OCI-LY1 (cell line): ENCODE data around the gene BTK.

ENCODE experiments used
- H2AFZ ChIP-seq: fragments of 200-600 bp; sonication (generic), shearing (Covaris generic); 2 replicates; pipeline ENCODE4 v1.6.0; 2014; ENCODE audit warnings: antibody characterized with exemption, mild to moderate bottlenecking, low read length
- H3F3A ChIP-seq: fragments of 200-600 bp; sonication (generic), shearing (Covaris generic); 2 replicates; pipeline ENCODE4 v1.6.0; 2014; ENCODE audit warnings: mild to moderate bottlenecking, antibody characterized with exemption, low read length, moderate library complexity; ENCODE audit not compliant: insufficient read depth
- H3K27ac ChIP-seq: fragments of 200-600 bp; sonication (generic); 2 replicates; pipeline ENCODE4 v1.5.1; 2014; ENCODE audit warnings: low read length, mixed run types, mild to moderate bottlenecking, low read depth; ENCODE audit not compliant: poor library complexity, severe bottlenecking
- H3K27me3 ChIP-seq: fragments of 200-600 bp; sonication (generic); 2 replicates; pipeline ENCODE4 v1.6.0; 2014; ENCODE audit warnings: antibody characterized with exemption, mild to moderate bottlenecking, low read length, moderate library complexity; ENCODE audit not compliant: insufficient read depth
- H3K36me3 ChIP-seq: fragments of 200-600 bp; sonication (generic); 2 replicates; pipeline ENCODE4 v1.6.1; 2014; ENCODE audit warnings: mild to moderate bottlenecking, antibody characterized with exemption, low read length, moderate library complexity, mixed read lengths; ENCODE audit not compliant: insufficient read depth
- H3K4me1 ChIP-seq: fragments of 200-600 bp; sonication (generic); 2 replicates; pipeline ENCODE4 v1.5.1; 2014; ENCODE audit warnings: mild to moderate bottlenecking, low read length, moderate library complexity; ENCODE audit not compliant: insufficient read depth, severe bottlenecking
- H3K4me2 ChIP-seq: fragments of 200-600 bp; sonication (generic), shearing (Covaris generic); 2 replicates; pipeline ENCODE4 v1.6.1; 2014; ENCODE audit warnings: low read length
- H3K4me3 ChIP-seq: fragments of 200-600 bp; sonication (generic); 2 replicates; pipeline ENCODE4 v1.5.1; 2014; ENCODE audit warnings: low read length, low read depth, mild to moderate bottlenecking, mixed read lengths; ENCODE audit not compliant: poor library complexity, severe bottlenecking
- H3K79me2 ChIP-seq: fragments of 200-600 bp; shearing (Covaris generic); 2 replicates; pipeline ENCODE4 v1.6.1; 2016; ENCODE audit warnings: mixed run types, low read length, mixed read lengths; ENCODE audit not compliant: insufficient read depth
- H3K9ac ChIP-seq: fragments of 200-600 bp; sonication (generic), shearing (Covaris generic); 2 replicates; pipeline ENCODE4 v1.6.1; 2014; ENCODE audit warnings: mild to moderate bottlenecking, low read length, mixed read lengths
- H3K9me2 ChIP-seq: fragments of 200-600 bp; sonication (generic), shearing (Covaris generic); 2 replicates; pipeline ENCODE4 v1.6.1; 2014; ENCODE audit warnings: low read depth, mild to moderate bottlenecking, low read length, mixed read lengths
- H3K9me3 ChIP-seq: fragments of 200-600 bp; shearing (Covaris generic); 2 replicates; pipeline ENCODE4 v1.6.1; 2014; ENCODE audit warnings: low read length, mixed read lengths
- H4K20me1 ChIP-seq: fragments of 200-600 bp; sonication (generic), shearing (Covaris generic); 2 replicates; pipeline ENCODE4 v1.6.0; 2016; ENCODE audit warnings: mild to moderate bottlenecking, low read length; ENCODE audit not compliant: insufficient read depth
- EZH2 ChIP-seq: fragments of 200-600 bp; sonication (generic), shearing (Covaris generic); IDR thresholded peaks from 2 replicates; pipeline ENCODE4 v1.8.0; 2017; ENCODE audit warnings: borderline replicate concordance, mixed run types, mild to moderate bottlenecking, antibody characterized with exemption, low read length, moderate library complexity, mixed read lengths
- TF ChIP-seq, protein P1 (sequence below): fragments of 200-600 bp; sonication (generic), shearing (Covaris generic); IDR thresholded peaks from 2 replicates; pipeline ENCODE4 v1.5.1; 2017; ENCODE audit warnings: mild to moderate bottlenecking, antibody characterized with exemption, low read length, moderate library complexity, mixed read lengths

The BTK gene

DNA sequence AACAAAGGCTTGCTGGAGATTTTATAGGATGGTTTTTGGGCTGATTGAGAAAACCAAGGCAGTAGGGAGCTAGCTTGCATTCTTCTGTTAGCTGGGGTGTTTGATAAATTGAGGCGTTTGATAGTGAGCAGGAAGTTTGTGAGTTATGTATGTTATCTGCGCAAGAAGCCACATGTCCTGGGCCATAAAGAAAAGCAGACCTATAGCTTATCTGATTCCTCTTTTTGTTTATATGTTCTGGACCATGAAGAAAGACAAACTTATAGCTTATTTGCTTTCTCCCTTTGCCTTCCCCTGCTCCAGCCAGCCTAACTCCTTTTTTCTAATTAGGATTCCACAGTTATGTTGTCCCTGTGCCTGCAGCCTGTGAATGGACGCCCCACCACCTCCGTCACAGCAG lies 31.2 kb upstream of the BTK start:
- H3K4me1 ChIP-seq: peaks cover 10% of the 10 kb centered on the region
- H3K4me3 ChIP-seq: no peak overlapping the region
- no peak overlapping the region for H2AFZ ChIP-seq
- H3K79me2 ChIP-seq: no peaks in the 10 kb centered on the region
- no peaks in the 10 kb centered on the region for H3K9me2 ChIP-seq
- H3K27ac ChIP-seq: no peak overlapping the region
- peaks cover 16% of the 10 kb centered on the region; the same call in 1 of the 2 replicates for H3K36me3 ChIP-seq
- H3K4me2 ChIP-seq: no peak overlapping the region
- no peak overlapping the region for H3K9ac ChIP-seq
- H3K27me3 ChIP-seq: no peaks in the 10 kb centered on the region
- no peaks in the 10 kb centered on the region for H3F3A ChIP-seq
- no peaks in the 10 kb centered on the region for H3K9me3 ChIP-seq
- H4K20me1 ChIP-seq: no peaks in the 10 kb centered on the region
- TF ChIP-seq EZH2: no peak
- TF ChIP-seq, protein P1, sequence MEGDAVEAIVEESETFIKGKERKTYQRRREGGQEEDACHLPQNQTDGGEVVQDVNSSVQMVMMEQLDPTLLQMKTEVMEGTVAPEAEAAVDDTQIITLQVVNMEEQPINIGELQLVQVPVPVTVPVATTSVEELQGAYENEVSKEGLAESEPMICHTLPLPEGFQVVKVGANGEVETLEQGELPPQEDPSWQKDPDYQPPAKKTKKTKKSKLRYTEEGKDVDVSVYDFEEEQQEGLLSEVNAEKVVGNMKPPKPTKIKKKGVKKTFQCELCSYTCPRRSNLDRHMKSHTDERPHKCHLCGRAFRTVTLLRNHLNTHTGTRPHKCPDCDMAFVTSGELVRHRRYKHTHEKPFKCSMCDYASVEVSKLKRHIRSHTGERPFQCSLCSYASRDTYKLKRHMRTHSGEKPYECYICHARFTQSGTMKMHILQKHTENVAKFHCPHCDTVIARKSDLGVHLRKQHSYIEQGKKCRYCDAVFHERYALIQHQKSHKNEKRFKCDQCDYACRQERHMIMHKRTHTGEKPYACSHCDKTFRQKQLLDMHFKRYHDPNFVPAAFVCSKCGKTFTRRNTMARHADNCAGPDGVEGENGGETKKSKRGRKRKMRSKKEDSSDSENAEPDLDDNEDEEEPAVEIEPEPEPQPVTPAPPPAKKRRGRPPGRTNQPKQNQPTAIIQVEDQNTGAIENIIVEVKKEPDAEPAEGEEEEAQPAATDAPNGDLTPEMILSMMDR: no peak

DNA sequence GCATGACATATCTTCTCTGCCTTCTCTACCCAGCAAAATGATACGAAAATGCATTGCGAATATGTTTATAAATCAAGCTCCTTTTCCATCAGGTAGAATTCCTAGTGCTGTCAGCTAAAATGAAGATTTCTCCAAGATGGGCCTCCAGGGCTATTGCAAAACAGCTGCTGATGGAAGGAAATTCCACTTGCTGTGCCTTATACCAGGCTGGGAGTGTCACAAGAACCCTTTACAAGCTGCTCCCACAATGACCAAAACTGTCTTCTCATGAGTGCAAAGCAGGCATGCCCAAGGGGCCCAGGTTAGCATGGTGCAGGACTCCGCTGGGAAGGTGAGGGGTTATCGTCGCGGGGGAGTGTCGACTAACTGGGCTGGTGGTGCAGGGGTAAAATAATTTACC lies 30.7 kb upstream of the BTK start:
- Histone ChIP-seq H3K4me3 (no peak overlapping the region), H3K27me3 (no peaks in the 10 kb centered on the region), H3K27ac (no peak overlapping the region), H2AFZ (no peak overlapping the region), H3K9me3 (no peaks in the 10 kb centered on the region), H3F3A (no peaks in the 10 kb centered on the region), H3K4me2 (no peak overlapping the region), H3K9me2 (no peaks in the 10 kb centered on the region), H3K4me1 (peaks cover 10% of the 10 kb centered on the region), H3K9ac (no peak overlapping the region), H3K36me3 (peaks cover 21% of the 10 kb centered on the region; the same call in 1 of the 2 replicates), H4K20me1 (no peaks in the 10 kb centered on the region), H3K79me2 (no peaks in the 10 kb centered on the region)
- no peak for TF ChIP-seq EZH2
- TF ChIP-seq, protein P1: no peak

DNA sequence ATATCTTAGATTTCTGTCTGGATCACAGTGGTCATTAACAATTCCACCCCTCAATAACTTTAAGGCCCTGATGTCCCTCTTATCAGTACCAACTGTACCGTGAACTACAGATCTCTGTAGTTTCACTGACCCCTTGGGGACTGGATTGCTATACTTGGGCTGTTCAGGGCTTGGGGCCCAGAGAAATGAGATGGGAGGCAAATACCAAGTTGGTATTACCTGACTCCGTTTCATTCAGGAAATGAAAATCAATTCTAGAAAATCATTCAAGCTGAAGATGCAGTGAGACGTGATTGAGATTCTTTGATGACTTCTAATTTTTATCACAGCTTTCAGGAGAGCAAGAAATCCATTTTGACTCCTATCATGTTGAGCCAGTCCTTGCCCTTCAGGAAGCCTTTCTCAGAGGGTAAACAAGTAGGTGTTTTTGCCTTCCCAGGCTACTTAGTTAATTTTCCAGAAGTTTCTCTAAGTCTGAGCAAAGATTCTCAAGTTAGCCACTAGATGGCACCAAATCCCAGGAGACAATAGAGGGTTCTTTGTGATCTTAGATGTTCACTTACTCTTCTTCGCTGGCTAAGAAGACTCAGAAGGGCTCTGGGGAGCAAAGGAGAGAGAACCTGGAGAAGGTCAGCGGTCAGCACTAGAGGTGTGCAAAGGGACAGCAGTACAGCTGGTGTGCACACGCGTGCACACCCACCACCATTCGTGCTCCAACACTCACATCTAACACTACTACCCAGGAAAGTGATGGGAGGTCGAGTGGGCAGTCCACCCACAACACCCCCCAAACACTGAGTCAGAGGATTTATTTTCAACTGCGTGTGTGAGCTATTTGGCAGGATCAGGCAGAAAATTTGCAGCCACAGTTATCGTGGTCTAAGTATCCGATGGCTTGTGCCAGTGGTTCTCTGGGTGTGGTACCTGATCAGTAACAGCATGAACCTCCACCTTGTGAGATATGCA lies 29.5 kb upstream of the BTK start:
- Histone ChIP-seq H3K9me3 (no peaks in the 10 kb centered on the region), H3K27ac (no peak overlapping the region), H3F3A (no peaks in the 10 kb centered on the region), H3K4me2 (peak overlapping the region; percentile 8; the same call in 1 of the 2 replicates), H3K79me2 (peaks cover 7% of the 10 kb centered on the region), H3K4me1 (peaks cover 11% of the 10 kb centered on the region), H3K9me2 (no peaks in the 10 kb centered on the region), H3K27me3 (no peaks in the 10 kb centered on the region), H2AFZ (no peak overlapping the region), H3K36me3 (peaks cover 26% of the 10 kb centered on the region; the same call in 1 of the 2 replicates), H4K20me1 (no peaks in the 10 kb centered on the region), H3K9ac (no peak overlapping the region), H3K4me3 (no peak overlapping the region)
- no peak for TF ChIP-seq EZH2
- TF ChIP-seq, protein P1: peak; percentile 53
